ENCODE results near the gene PPP2R5A.
"Not testable (repeated sequence)": the region's sequence is repeated elsewhere in the genome, so short reads cannot be mapped to it uniquely, and the experiment has no call there.

The PPP2R5A gene

GRCh38 chr1:212287261-212287895, 2.2 kb downstream of the PPP2R5A start:
- peaks cover 51% of the 10 kb centered on the region for H3K79me2 ChIP-seq (ENCODE audit: control insufficient read depth, insufficient read depth, low read length, unreplicated experiment)
- H2AFZ ChIP-seq (ENCODE audit: low read length, unreplicated experiment), result no peak overlapping the region
- H3K27me3 ChIP-seq (ENCODE audit: insufficient read depth, low read length), result no peaks in the 10 kb centered on the region
- peak overlapping the region; percentile 87 for H3K4me3 ChIP-seq (ENCODE audit: low read depth, low read length)
- no peak overlapping the region for H3K27ac ChIP-seq (ENCODE audit: low read depth, low read length)
- H3K36me3 ChIP-seq (ENCODE audit: insufficient read depth, low read length), result no peaks in the 10 kb centered on the region
- H3K4me1 ChIP-seq (ENCODE audit: control insufficient read depth, insufficient read depth, low read length, unreplicated experiment), result peaks cover 23% of the 10 kb centered on the region

GRCh38 chr1:212287995-212288394, 2.8 kb downstream of the PPP2R5A start:
- peaks cover 57% of the 10 kb centered on the region for H3K79me2 ChIP-seq (ENCODE audit: control insufficient read depth, insufficient read depth, low read length, unreplicated experiment)

GRCh38 chr1:212288615-212289014, 3.4 kb downstream of the PPP2R5A start:
- H3K4me3 ChIP-seq (ENCODE audit: low read depth, low read length), result 0 out of 2 replicates have a peak overlapping the region, but pooled peaks have one; percentile 1
- H3K27me3 ChIP-seq (ENCODE audit: insufficient read depth, low read length), result no peaks in the 10 kb centered on the region
- H3K79me2 ChIP-seq (ENCODE audit: control insufficient read depth, insufficient read depth, low read length, unreplicated experiment), result peaks cover 59% of the 10 kb centered on the region
- H2AFZ ChIP-seq (ENCODE audit: low read length, unreplicated experiment), result no peak overlapping the region
- peaks cover 32% of the 10 kb centered on the region for H3K4me1 ChIP-seq (ENCODE audit: control insufficient read depth, insufficient read depth, low read length, unreplicated experiment)
- no peaks in the 10 kb centered on the region for H3K36me3 ChIP-seq (ENCODE audit: insufficient read depth, low read length)
- H3K27ac ChIP-seq (ENCODE audit: low read depth, low read length), result no peak overlapping the region

More at GRCh38 chr1:212287995-212288394, 2.8 kb downstream of the PPP2R5A start:
- not testable (repeated sequence) for H3K27ac ChIP-seq (ENCODE audit: low read depth, low read length); H3K36me3 ChIP-seq (ENCODE audit: insufficient read depth, low read length); H2AFZ ChIP-seq (ENCODE audit: low read length, unreplicated experiment); H3K27me3 ChIP-seq (ENCODE audit: insufficient read depth, low read length)
- Histone ChIP-seq H3K4me1 (ENCODE audit: control insufficient read depth, insufficient read depth, low read length, unreplicated experiment) (peaks cover 26% of the 10 kb centered on the region), H3K4me3 (ENCODE audit: low read depth, low read length) (peak overlapping the region; percentile 1; the same call in 1 of the 2 replicates)

- Histone ChIP-seq H3K79me2 (ENCODE audit: control insufficient read depth, insufficient read depth, low read length, unreplicated experiment) (peaks cover 67% of the 10 kb centered on the region), H3K4me1 (ENCODE audit: control insufficient read depth, insufficient read depth, low read length, unreplicated experiment) (peaks cover 35% of the 10 kb centered on the region), H3K27me3 (ENCODE audit: insufficient read depth, low read length) (no peaks in the 10 kb centered on the region), H2AFZ (ENCODE audit: low read length, unreplicated experiment) (no peak overlapping the region), H3K36me3 (ENCODE audit: insufficient read depth, low read length) (no peaks in the 10 kb centered on the region), H3K27ac (ENCODE audit: low read depth, low read length) (no peak overlapping the region), H3K4me3 (ENCODE audit: low read depth, low read length) (no peak overlapping the region)
These were observed 4.3 kb downstream of the PPP2R5A start for GRCh38 chr1:212289262-212290077.

- Histone ChIP-seq H3K27me3 (ENCODE audit: insufficient read depth, low read length) (no peaks in the 10 kb centered on the region), H2AFZ (ENCODE audit: low read length, unreplicated experiment) (no peak overlapping the region), H3K36me3 (ENCODE audit: insufficient read depth, low read length) (no peaks in the 10 kb centered on the region), H3K4me1 (ENCODE audit: control insufficient read depth, insufficient read depth, low read length, unreplicated experiment) (peaks cover 35% of the 10 kb centered on the region), H3K4me3 (ENCODE audit: low read depth, low read length) (no peak overlapping the region), H3K79me2 (ENCODE audit: control insufficient read depth, insufficient read depth, low read length, unreplicated experiment) (peaks cover 78% of the 10 kb centered on the region), H3K27ac (ENCODE audit: low read depth, low read length) (no peak overlapping the region)
These were observed 5.4 kb downstream of the PPP2R5A start for GRCh38 chr1:212290608-212291007.

GRCh38 chr1:212291505-212292134, 6.4 kb downstream of the PPP2R5A start:
- Histone ChIP-seq H2AFZ (ENCODE audit: low read length, unreplicated experiment) (no peak overlapping the region), H3K36me3 (ENCODE audit: insufficient read depth, low read length) (no peaks in the 10 kb centered on the region), H3K4me1 (ENCODE audit: control insufficient read depth, insufficient read depth, low read length, unreplicated experiment) (peaks cover 35% of the 10 kb centered on the region), H3K27me3 (ENCODE audit: insufficient read depth, low read length) (no peaks in the 10 kb centered on the region), H3K79me2 (ENCODE audit: control insufficient read depth, insufficient read depth, low read length, unreplicated experiment) (peaks cover 79% of the 10 kb centered on the region), H3K27ac (ENCODE audit: low read depth, low read length) (no peak overlapping the region), H3K4me3 (ENCODE audit: low read depth, low read length) (no peak overlapping the region)

GRCh38 chr1:212292250-212293105, 7.3 kb downstream of the PPP2R5A start:
- H3K4me1 ChIP-seq (ENCODE audit: control insufficient read depth, insufficient read depth, low read length, unreplicated experiment), result peaks cover 35% of the 10 kb centered on the region

GRCh38 chr1:212293579-212293978, 8.4 kb downstream of the PPP2R5A start:
- Histone ChIP-seq H2AFZ (ENCODE audit: low read length, unreplicated experiment) (no peak overlapping the region), H3K4me1 (ENCODE audit: control insufficient read depth, insufficient read depth, low read length, unreplicated experiment) (peaks cover 29% of the 10 kb centered on the region), H3K79me2 (ENCODE audit: control insufficient read depth, insufficient read depth, low read length, unreplicated experiment) (peaks cover 62% of the 10 kb centered on the region), H3K27ac (ENCODE audit: low read depth, low read length) (no peak overlapping the region), H3K36me3 (ENCODE audit: insufficient read depth, low read length) (no peaks in the 10 kb centered on the region), H3K4me3 (ENCODE audit: low read depth, low read length) (no peak overlapping the region), H3K27me3 (ENCODE audit: insufficient read depth, low read length) (no peaks in the 10 kb centered on the region)

More at GRCh38 chr1:212292250-212293105, 7.3 kb downstream of the PPP2R5A start:
- Histone ChIP-seq H3K27me3 (ENCODE audit: insufficient read depth, low read length) (no peaks in the 10 kb centered on the region), H3K36me3 (ENCODE audit: insufficient read depth, low read length) (no peaks in the 10 kb centered on the region), H3K4me3 (ENCODE audit: low read depth, low read length) (no peak overlapping the region), H2AFZ (ENCODE audit: low read length, unreplicated experiment) (no peak overlapping the region), H3K27ac (ENCODE audit: low read depth, low read length) (no peak overlapping the region), H3K79me2 (ENCODE audit: control insufficient read depth, insufficient read depth, low read length, unreplicated experiment) (peaks cover 72% of the 10 kb centered on the region)

- Histone ChIP-seq H3K36me3 (ENCODE audit: insufficient read depth, low read length) (no peaks in the 10 kb centered on the region), H2AFZ (ENCODE audit: low read length, unreplicated experiment) (no peak overlapping the region), H3K79me2 (ENCODE audit: control insufficient read depth, insufficient read depth, low read length, unreplicated experiment) (peaks cover 56% of the 10 kb centered on the region), H3K27me3 (ENCODE audit: insufficient read depth, low read length) (no peaks in the 10 kb centered on the region), H3K27ac (ENCODE audit: low read depth, low read length) (no peak overlapping the region), H3K4me3 (ENCODE audit: low read depth, low read length) (no peak overlapping the region), H3K4me1 (ENCODE audit: control insufficient read depth, insufficient read depth, low read length, unreplicated experiment) (peaks cover 25% of the 10 kb centered on the region)
These were observed 9.8 kb downstream of the PPP2R5A start for GRCh38 chr1:212294983-212295382.

GRCh38 chr1:212295579-212295978, 10.4 kb downstream of the PPP2R5A start:
- Histone ChIP-seq H3K4me3 (ENCODE audit: low read depth, low read length) (no peak overlapping the region), H3K36me3 (ENCODE audit: insufficient read depth, low read length) (no peaks in the 10 kb centered on the region), H2AFZ (ENCODE audit: low read length, unreplicated experiment) (no peak overlapping the region), H3K4me1 (ENCODE audit: control insufficient read depth, insufficient read depth, low read length, unreplicated experiment) (peaks cover 20% of the 10 kb centered on the region), H3K79me2 (ENCODE audit: control insufficient read depth, insufficient read depth, low read length, unreplicated experiment) (peaks cover 53% of the 10 kb centered on the region), H3K27ac (ENCODE audit: low read depth, low read length) (no peak overlapping the region), H3K27me3 (ENCODE audit: insufficient read depth, low read length) (no peaks in the 10 kb centered on the region)
